SH-SY5Y (cell line): Measurements from ENCODE around the gene ENDOV.

ENCODE experiments used
- GATA2 ChIP-seq: IDR thresholded peaks from 2 replicates; pipeline ENCODE4 v1.6.1; 2011; ENCODE audit warnings: mild to moderate bottlenecking, low read depth, low read length
- GATA3 ChIP-seq: IDR thresholded peaks from 2 replicates; pipeline ENCODE4 v1.6.1; 2011; ENCODE audit warnings: low read depth, mild to moderate bottlenecking, low read length, moderate library complexity

- TF ChIP-seq GATA2: no peak
- no peak for TF ChIP-seq GATA3
Measured at GRCh38 chr17:80367503-80367902, 47.5 kb upstream of the ENDOV start.
